GM03348 (cell line): Measurements from ENCODE around the gene ZNF670.

Experiments
- DNase-seq: peaks from one replicate; pipeline ENCODE4 v3.0.0; 2012; ENCODE audit warnings: low spot score

Gene ZNF670

GRCh38 chr1:247103859-247104591 is 25.4 kb upstream of the ZNF670 start, which contains the start of gene ZNF669:
Gene ZNF669, minus strand, starts transcription at chr1:247104356. Its CDS starts 157 bp downstream, at chr1:247104199.
- peak; percentile 98 for DNase-seq

- no peak for DNase-seq
Measured at GRCh38 chr1:247102381-247102780, 23.8 kb upstream of the ZNF670 start.

- no peak for DNase-seq
Measured at GRCh38 chr1:247100676-247101279, 22.2 kb upstream of the ZNF670 start.

- DNase-seq = no peak
Measured at GRCh38 chr1:247096958-247097357, 18.3 kb upstream of the ZNF670 start.

- DNase-seq = no peak
Measured at GRCh38 chr1:247096544-247096943, 17.9 kb upstream of the ZNF670 start.

GRCh38 chr1:247096112-247096511 is 17.5 kb upstream of the ZNF670 start:
- no peak for DNase-seq

GRCh38 chr1:247090455-247090854 is 11.8 kb upstream of the ZNF670 start:
- no peak for DNase-seq

GRCh38 chr1:247089616-247090375 is 11.2 kb upstream of the ZNF670 start:
- DNase-seq = no peak

- no peak for DNase-seq
Measured at GRCh38 chr1:247088967-247089366, 10.4 kb upstream of the ZNF670 start.

GRCh38 chr1:247087256-247087655 is 8.6 kb upstream of the ZNF670 start:
- DNase-seq = no peak

- no peak for DNase-seq
Measured at GRCh38 chr1:247085310-247085709, 6.7 kb upstream of the ZNF670 start.

- no peak for DNase-seq
Measured at GRCh38 chr1:247084771-247085170, 6.2 kb upstream of the ZNF670 start.

GRCh38 chr1:247079141-247079874 is 697 bp upstream of the ZNF670 start:
- DNase-seq = no peak

GRCh38 chr1:247077876-247078257 is 744 bp downstream of the ZNF670 start:
- peak; percentile 25 for DNase-seq

- DNase-seq = peak; percentile 38
Measured at GRCh38 chr1:247077213-247077612, 1.4 kb downstream of the ZNF670 start.

GRCh38 chr1:247070645-247071044 is 8.0 kb downstream of the ZNF670 start:
- no peak for DNase-seq

GRCh38 chr1:247064304-247064703 is 14.3 kb downstream of the ZNF670 start:
- no peak for DNase-seq

- no peak for DNase-seq
Measured at GRCh38 chr1:247060771-247061170, 17.8 kb downstream of the ZNF670 start.

- DNase-seq = no peak
Measured at GRCh38 chr1:247056071-247056470, 22.5 kb downstream of the ZNF670 start.

- no peak for DNase-seq
Measured at GRCh38 chr1:247054992-247055415, 23.6 kb downstream of the ZNF670 start.

- DNase-seq = no peak
Measured at GRCh38 chr1:247047702-247048101, 30.9 kb downstream of the ZNF670 start.

GRCh38 chr1:247047260-247047659 is 31.4 kb downstream of the ZNF670 start:
- DNase-seq = no peak
